ENCODE data around the gene ROCK2. TPM values are rescaled to one million over a fixed set of nuclear protein-coding genes. Genes with fewer than 3 reads are reported as not detected.
A peak's percentile ranks its signal among the peaks of the same experiment; 100 is the strongest.

The ROCK2 gene
- total RNA-seq, 1 donor from 2014 or later, result 54.3 TPM

GRCh38 chr2:11368059-11368572, 23.7 kb upstream of the ROCK2 start:
- no peaks in the 10 kb centered on the region for H3K36me3 ChIP-seq
- no peak for TF ChIP-seq CTCF (IDR thresholded peaks at IDR 0.05)
- peak overlapping the region; percentile 42 for H3K27ac ChIP-seq
- ATAC-seq (no peak), DNase-seq (no peak)
- no peaks in the 10 kb centered on the region for H3K9me3 ChIP-seq
- H3K27me3 ChIP-seq (ENCODE audit: low read depth), result no peaks in the 10 kb centered on the region
- peaks cover 33% of the 10 kb centered on the region for H3K4me1 ChIP-seq
- H3K4me3 ChIP-seq, result peak overlapping the region; percentile 25
- intact Hi-C loops (cut with DNase I), result no loop called here

DNA sequence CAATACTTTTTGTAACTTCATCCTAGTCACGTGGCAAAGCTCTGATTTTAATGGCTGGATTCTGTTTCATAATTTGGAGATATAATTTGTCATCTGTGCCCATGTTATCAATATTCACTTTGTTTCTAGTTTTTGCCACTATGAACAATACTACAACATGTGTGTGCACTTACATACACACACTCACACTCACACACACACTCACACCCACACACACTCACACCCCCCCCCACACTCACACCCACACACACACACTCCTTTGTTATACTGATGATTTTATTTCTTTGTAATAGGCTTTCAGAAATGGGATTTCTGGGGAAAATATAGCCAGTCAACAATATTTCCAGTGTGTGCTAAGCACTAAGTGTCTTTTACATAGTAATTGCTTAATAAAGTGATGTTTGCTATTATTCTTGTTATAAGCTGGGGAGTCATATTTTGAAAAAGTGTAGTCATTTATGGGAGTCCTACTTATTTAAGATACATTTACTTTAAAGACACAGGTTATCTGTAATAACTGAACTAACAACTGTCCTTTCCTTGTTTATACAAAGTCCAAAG, 22.8 kb upstream of the ROCK2 start:
- ATAC-seq (no peak), DNase-seq (no peak)
- Histone ChIP-seq H3K4me3 (no peak overlapping the region), H3K9me3 (no peaks in the 10 kb centered on the region), H3K36me3 (no peaks in the 10 kb centered on the region), H3K27ac (no peak overlapping the region), H3K4me1 (peaks cover 28% of the 10 kb centered on the region), H3K27me3 (ENCODE audit: low read depth) (no peaks in the 10 kb centered on the region)
- intact Hi-C loops (cut with DNase I), result no loop called here
- TF ChIP-seq CTCF (IDR thresholded peaks at IDR 0.05), result no peak

DNA sequence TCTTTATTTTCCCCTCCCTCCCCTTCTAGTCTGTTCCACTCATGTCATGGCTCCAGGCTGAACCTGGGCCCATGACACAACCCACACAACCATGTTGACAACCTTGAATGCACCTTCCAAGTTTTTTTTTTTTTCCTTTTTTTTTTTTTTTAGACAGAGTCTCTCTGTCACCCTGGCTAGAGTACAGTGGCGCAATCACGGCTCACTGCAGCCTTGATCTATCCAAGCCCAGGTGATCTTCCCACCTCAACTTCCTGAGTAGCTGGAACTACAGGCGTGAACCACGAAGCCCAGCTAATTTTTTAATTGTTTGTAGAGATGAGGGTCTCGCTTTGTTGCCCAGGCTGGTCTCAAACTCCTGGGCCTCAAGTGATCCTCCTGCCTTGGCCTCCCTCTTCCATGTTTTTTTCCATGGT, 21.9 kb upstream of the ROCK2 start:
- ATAC-seq (no peak), DNase-seq (no peak)
- H3K9me3 ChIP-seq, result no peaks in the 10 kb centered on the region
- no peaks in the 10 kb centered on the region for H3K27me3 ChIP-seq (ENCODE audit: low read depth)
- no peak for TF ChIP-seq CTCF (IDR thresholded peaks at IDR 0.05)
- H3K27ac ChIP-seq, result no peak overlapping the region
- intact Hi-C loops (cut with DNase I), result no loop called here
- H3K4me3 ChIP-seq, result no peak overlapping the region
- peaks cover 28% of the 10 kb centered on the region for H3K4me1 ChIP-seq
- H3K36me3 ChIP-seq, result no peaks in the 10 kb centered on the region

DNA sequence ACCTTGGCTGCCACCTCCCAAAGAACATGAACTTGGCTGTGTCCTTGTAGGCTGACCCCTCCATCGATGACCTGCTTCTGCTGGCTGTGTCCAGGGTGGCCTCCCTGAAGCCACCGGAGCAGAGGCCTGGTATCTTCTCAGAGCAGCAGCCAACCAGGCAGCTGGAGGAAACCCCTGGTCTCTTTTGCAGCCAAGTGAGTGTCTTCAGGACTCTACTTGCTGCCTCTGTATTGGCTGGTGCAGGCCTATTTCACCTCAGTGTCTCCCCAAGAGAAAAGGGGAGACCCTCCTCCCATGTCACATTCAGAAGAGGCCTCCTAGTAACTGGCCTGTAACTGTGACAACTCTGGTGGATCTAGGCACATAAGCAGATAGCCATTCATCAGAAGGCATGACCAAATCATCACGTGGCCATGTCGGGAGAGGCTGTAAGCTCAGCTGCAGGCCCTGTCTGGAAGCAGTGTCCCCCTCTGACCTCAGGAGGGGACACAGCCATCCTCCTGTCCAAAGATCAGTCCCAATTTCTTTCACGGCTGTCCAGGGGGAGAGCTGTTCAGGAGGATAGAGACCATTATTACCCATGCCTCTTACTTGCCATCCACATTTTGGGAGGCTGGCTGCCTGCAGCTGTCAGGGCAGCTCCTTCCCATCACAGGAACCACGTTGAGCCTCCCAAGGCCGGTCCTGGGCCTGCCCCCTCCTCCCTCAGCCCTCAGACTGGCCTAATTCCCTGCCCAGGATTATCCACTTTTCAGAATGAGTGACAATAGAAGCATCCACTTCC, 20.9 kb upstream of the ROCK2 start:
- intact Hi-C loops (cut with DNase I), result no loop called here
- peaks cover 28% of the 10 kb centered on the region for H3K4me1 ChIP-seq
- DNase-seq, result no peak
- no peaks in the 10 kb centered on the region for H3K9me3 ChIP-seq
- H3K4me3 ChIP-seq, result no peak overlapping the region
- no peak for TF ChIP-seq CTCF (IDR thresholded peaks at IDR 0.05)
- no peaks in the 10 kb centered on the region for H3K27me3 ChIP-seq (ENCODE audit: low read depth)
- ATAC-seq, result no peak
- H3K36me3 ChIP-seq, result no peaks in the 10 kb centered on the region
- no peak overlapping the region for H3K27ac ChIP-seq

DNA sequence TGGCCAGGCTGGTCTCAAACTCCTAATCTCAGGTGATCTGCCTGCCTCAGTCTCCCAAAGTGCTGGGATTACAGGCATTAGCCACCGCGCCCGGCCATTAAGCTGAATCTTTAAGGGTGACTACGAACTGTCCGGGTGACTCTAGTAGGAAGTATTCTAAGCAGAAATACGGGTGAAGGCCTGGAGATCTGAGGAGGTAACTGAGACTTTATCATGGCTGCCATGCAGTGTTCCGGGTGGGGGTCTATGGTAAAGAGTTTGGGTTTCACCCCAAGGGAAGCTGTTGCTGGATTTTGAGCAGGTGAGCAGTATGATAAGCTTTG, 20.1 kb upstream of the ROCK2 start:
- intact Hi-C loops (cut with DNase I), result no loop called here
- no peaks in the 10 kb centered on the region for H3K9me3 ChIP-seq
- H3K4me3 ChIP-seq, result no peak overlapping the region
- no peak for TF ChIP-seq CTCF (IDR thresholded peaks at IDR 0.05)
- peaks cover 27% of the 10 kb centered on the region for H3K4me1 ChIP-seq
- H3K36me3 ChIP-seq, result no peaks in the 10 kb centered on the region
- H3K27me3 ChIP-seq (ENCODE audit: low read depth), result no peaks in the 10 kb centered on the region
- no peak for DNase-seq
- no peak overlapping the region for H3K27ac ChIP-seq
- ATAC-seq, result no peak

Measured in lower lobe of right lung (tissue), 2 donors.